ENCODE results near the gene ADH1A. TPM values are rescaled to one million over a fixed set of nuclear protein-coding genes. Genes with fewer than 3 reads are reported as not detected.

ADH1A gene
- under 1 TPM in 1 of 2 donors, not detected in 1; 0.26 TPM for total RNA-seq

GRCh38 chr4:99290848-99291786, at the start of gene ADH1A:
TSS of gene ADH1A (minus strand) at chr4:99290985. CDS start at chr4:99290914, 71 bp downstream.
- intact Hi-C loops (cut with DNase I): no loop called here
- DNase-seq (no peak), ATAC-seq (no peak)
- no peaks in the 10 kb centered on the region for H3K36me3 ChIP-seq (replicated peaks in 1 of 2; ENCODE audit: insufficient read depth in 1 of 2, low read depth in 2 of 2)
- H3K27me3 ChIP-seq: no peaks in the 10 kb centered on the region
- TF ChIP-seq, protein P1, sequence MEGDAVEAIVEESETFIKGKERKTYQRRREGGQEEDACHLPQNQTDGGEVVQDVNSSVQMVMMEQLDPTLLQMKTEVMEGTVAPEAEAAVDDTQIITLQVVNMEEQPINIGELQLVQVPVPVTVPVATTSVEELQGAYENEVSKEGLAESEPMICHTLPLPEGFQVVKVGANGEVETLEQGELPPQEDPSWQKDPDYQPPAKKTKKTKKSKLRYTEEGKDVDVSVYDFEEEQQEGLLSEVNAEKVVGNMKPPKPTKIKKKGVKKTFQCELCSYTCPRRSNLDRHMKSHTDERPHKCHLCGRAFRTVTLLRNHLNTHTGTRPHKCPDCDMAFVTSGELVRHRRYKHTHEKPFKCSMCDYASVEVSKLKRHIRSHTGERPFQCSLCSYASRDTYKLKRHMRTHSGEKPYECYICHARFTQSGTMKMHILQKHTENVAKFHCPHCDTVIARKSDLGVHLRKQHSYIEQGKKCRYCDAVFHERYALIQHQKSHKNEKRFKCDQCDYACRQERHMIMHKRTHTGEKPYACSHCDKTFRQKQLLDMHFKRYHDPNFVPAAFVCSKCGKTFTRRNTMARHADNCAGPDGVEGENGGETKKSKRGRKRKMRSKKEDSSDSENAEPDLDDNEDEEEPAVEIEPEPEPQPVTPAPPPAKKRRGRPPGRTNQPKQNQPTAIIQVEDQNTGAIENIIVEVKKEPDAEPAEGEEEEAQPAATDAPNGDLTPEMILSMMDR (IDR thresholded peaks at IDR 0.05): no peak
- no peak for TF ChIP-seq POLR2A (IDR thresholded peaks at IDR 0.05)
- peaks cover 0 to 8% (median 0%) of the 10 kb centered on the region in 3 donors for H3K9me3 ChIP-seq
- H3K4me3 ChIP-seq: no peak within 1 kb of the TSS
- WGBS, 2 donors: 11 to 24% methylated on average over 3 of the region's 3 CpGs
- peaks cover 13% of the 10 kb centered on the region for H3K4me1 ChIP-seq
- H3K27ac ChIP-seq: no peak within 1 kb of the TSS

DNA sequence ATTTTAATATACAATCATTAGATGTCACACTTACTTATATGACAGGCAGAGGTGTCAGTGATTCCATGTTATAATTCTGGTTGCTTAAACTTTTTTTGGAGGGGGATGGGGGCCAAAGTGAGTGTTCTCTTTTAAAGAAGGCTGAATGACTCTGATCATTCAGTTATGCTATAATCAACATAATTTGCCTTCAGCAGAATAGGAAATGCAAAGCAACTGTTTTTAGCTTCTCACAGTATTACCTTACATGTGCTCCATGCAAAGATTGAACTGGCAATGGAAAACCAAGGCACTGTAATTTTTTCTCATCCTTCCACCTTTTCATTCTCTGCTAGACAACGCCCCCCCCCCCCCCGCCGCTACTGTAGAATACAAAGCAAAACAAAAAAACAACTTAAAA, 48.4 kb upstream of the ADH1A start:
- intact Hi-C loops (cut with DNase I): no loop called here
- Histone ChIP-seq H3K4me3 (no peak overlapping the region), H3K27ac (no peak overlapping the region), H3K27me3 (no peaks in the 10 kb centered on the region), H3K36me3 (replicated peaks in 1 of 2; ENCODE audit: insufficient read depth in 1 of 2, low read depth in 2 of 2) (no peaks in the 10 kb centered on the region), H3K9me3 (no peaks in the 10 kb centered on the region), H3K4me1 (no peaks in the 10 kb centered on the region)
- WGBS, 2 donors: 86 to 90% methylated on average over 3 of the region's 3 CpGs
- ATAC-seq: no peak
- DNase-seq: no peak
- TF ChIP-seq POLR2A (IDR thresholded peaks at IDR 0.05): no peak
- TF ChIP-seq, protein P1 (IDR thresholded peaks at IDR 0.05): no peak

GRCh38 chr4:99336553-99336952, 45.8 kb upstream of the ADH1A start:
- DNase-seq (no peak), ATAC-seq (no peak)
- WGBS, 2 donors: 63 to 68% methylated on average over 4 of the region's 4 CpGs
- H3K4me3 ChIP-seq: no peak overlapping the region
- no peaks in the 10 kb centered on the region for H3K36me3 ChIP-seq (replicated peaks in 1 of 2; ENCODE audit: insufficient read depth in 1 of 2, low read depth in 2 of 2)
- H3K4me1 ChIP-seq: no peaks in the 10 kb centered on the region
- H3K27ac ChIP-seq: no peak overlapping the region
- no peaks in the 10 kb centered on the region for H3K27me3 ChIP-seq
- TF ChIP-seq, protein P1 (IDR thresholded peaks at IDR 0.05): no peak
- no peak for TF ChIP-seq POLR2A (IDR thresholded peaks at IDR 0.05)
- no peaks in the 10 kb centered on the region for H3K9me3 ChIP-seq
- intact Hi-C loops (cut with DNase I): no loop called here

GRCh38 chr4:99334880-99335279, 44.1 kb upstream of the ADH1A start:
- DNase-seq (no peak), ATAC-seq (no peak)
- no peaks in the 10 kb centered on the region for H3K27me3 ChIP-seq
- H3K4me1 ChIP-seq: no peaks in the 10 kb centered on the region
- no peaks in the 10 kb centered on the region for H3K36me3 ChIP-seq (replicated peaks in 1 of 2; ENCODE audit: insufficient read depth in 1 of 2, low read depth in 2 of 2)
- H3K4me3 ChIP-seq: no peak overlapping the region
- no peak overlapping the region for H3K27ac ChIP-seq
- intact Hi-C loops (cut with DNase I): no loop called here
- H3K9me3 ChIP-seq: no peaks in the 10 kb centered on the region
- WGBS, 2 donors: 57 to 71% methylated on average over 1 of the region's 1 CpG
- TF ChIP-seq, protein P1 (IDR thresholded peaks at IDR 0.05): no peak
- TF ChIP-seq POLR2A (IDR thresholded peaks at IDR 0.05): no peak
